Nephron progenitor cell (in vitro differentiated cells): ENCODE measurements around the gene GAS7.

Experiments used
- DNase-seq: peaks from one replicate; pipeline ENCODE4 v3.0.0; 2021
- H3K27ac Mint-ChIP-seq: 2 replicates; pipeline ENCODE4 v1.8.0; 2021; ENCODE audit warnings: mild to moderate bottlenecking, moderate library complexity, mixed read lengths
- H3K27me3 Mint-ChIP-seq: 2 replicates; pipeline ENCODE4 v1.8.0; 2021; ENCODE audit warnings: mild to moderate bottlenecking, low read depth, mixed read lengths; ENCODE audit not compliant: poor library complexity
- H3K36me3 Mint-ChIP-seq: 2 replicates; pipeline ENCODE4 v1.8.0; 2021; ENCODE audit warnings: low read depth, mixed read lengths
- H3K4me1 Mint-ChIP-seq: 2 replicates; pipeline ENCODE4 v1.8.0; 2021; ENCODE audit warnings: mixed read lengths
- H3K4me3 Mint-ChIP-seq: 2 replicates; pipeline ENCODE4 v1.8.0; 2021; ENCODE audit warnings: mild to moderate bottlenecking, moderate library complexity, mixed read lengths
- H3K9me3 Mint-ChIP-seq: 2 replicates; pipeline ENCODE4 v1.8.0; 2021; ENCODE audit warnings: mild to moderate bottlenecking, moderate library complexity, mixed read lengths
- CTCF ChIP-seq: fragments of 200-600 bp; sonication (generic); IDR thresholded peaks from 2 replicates; pipeline ENCODE4 v1.5.0; 2021; ENCODE audit warnings: antibody characterized with exemption

The GAS7 gene

GRCh38 chr17:10207153-10207552 is 8.7 kb upstream of the GAS7 start:
- Mint-ChIP-seq H3K4me1 (peaks cover 13% of the 10 kb centered on the region), H3K27me3 (peaks cover 5% of the 10 kb centered on the region), H3K4me3 (no peak overlapping the region), H3K9me3 (peaks cover 45% of the 10 kb centered on the region), H3K36me3 (peaks cover 4% of the 10 kb centered on the region), H3K27ac (no peak overlapping the region)
- no peak for TF ChIP-seq CTCF
- no peak for DNase-seq

GRCh38 chr17:10205549-10206185 is 7.3 kb upstream of the GAS7 start:
- Mint-ChIP-seq H3K4me3 (no peak overlapping the region), H3K27me3 (peaks cover 15% of the 10 kb centered on the region), H3K9me3 (peaks cover 45% of the 10 kb centered on the region), H3K4me1 (peaks cover 13% of the 10 kb centered on the region), H3K36me3 (peaks cover 4% of the 10 kb centered on the region), H3K27ac (no peak overlapping the region)
- no peak for TF ChIP-seq CTCF
- no peak for DNase-seq

GRCh38 chr17:10201680-10202079 is 3.3 kb upstream of the GAS7 start:
- DNase-seq = no peak
- Mint-ChIP-seq H3K9me3 (peaks cover 42% of the 10 kb centered on the region), H3K36me3 (peaks cover 4% of the 10 kb centered on the region), H3K27ac (no peak overlapping the region), H3K4me3 (no peak overlapping the region), H3K27me3 (peaks cover 42% of the 10 kb centered on the region), H3K4me1 (peaks cover 5% of the 10 kb centered on the region)
- no peak for TF ChIP-seq CTCF

GRCh38 chr17:10200645-10201044 is 2.2 kb upstream of the GAS7 start:
- no peak overlapping the region for H3K4me3 Mint-ChIP-seq
- no peak for TF ChIP-seq CTCF

GRCh38 chr17:10200016-10200415 is 1.6 kb upstream of the GAS7 start:
- Mint-ChIP-seq H3K9me3 (peaks cover 45% of the 10 kb centered on the region), H3K27ac (no peak overlapping the region), H3K36me3 (peaks cover 2% of the 10 kb centered on the region), H3K4me1 (peaks cover 5% of the 10 kb centered on the region), H3K27me3 (peaks cover 58% of the 10 kb centered on the region), H3K4me3 (peak overlapping the region; percentile 75)
- DNase-seq = no peak
- TF ChIP-seq CTCF = no peak

More at GRCh38 chr17:10200645-10201044, 2.2 kb upstream of the GAS7 start:
- peaks cover 52% of the 10 kb centered on the region for H3K27me3 Mint-ChIP-seq
- peaks cover 5% of the 10 kb centered on the region for H3K4me1 Mint-ChIP-seq
- peaks cover 4% of the 10 kb centered on the region for H3K36me3 Mint-ChIP-seq
- H3K27ac Mint-ChIP-seq = no peak overlapping the region
- no peak for DNase-seq
- peaks cover 43% of the 10 kb centered on the region for H3K9me3 Mint-ChIP-seq
